Testis (tissue), 3 donors: ENCODE measurements around the gene GJA5. TPM values are rescaled to one million over a fixed set of nuclear protein-coding genes. Genes with fewer than 3 reads are reported as not detected.

Experiments used
- DNase-seq: peaks from one replicate; pipeline ENCODE4 v3.0.0-alpha.2; 2019
- H3K27ac ChIP-seq, 2 donors: fragments of 200-600 bp; sonication (generic); one replicate each; pipeline ENCODE4 v1.5.1; 2019
- H3K27me3 ChIP-seq: fragments of 200-600 bp; sonication (generic); one replicate; pipeline ENCODE4 v1.5.1; 2019
- H3K36me3 ChIP-seq: fragments of 200-600 bp; sonication (generic); one replicate; pipeline ENCODE4 v1.5.1; 2017; ENCODE audit warnings: low read depth; ENCODE audit errors: missing control alignments
- H3K4me1 ChIP-seq: fragments of 200-600 bp; sonication (generic); one replicate; pipeline ENCODE4 v1.5.1; 2019
- H3K4me3 ChIP-seq, 2 donors: fragments of 200-600 bp; sonication (generic); one replicate each; pipeline ENCODE4 v1.5.1; 2017 to 2019
- H3K9me3 ChIP-seq: fragments of 200-600 bp; sonication (generic); one replicate; pipeline ENCODE4 v1.5.1; 2017
- POLR2A ChIP-seq: fragments of 450-650 bp; IDR thresholded peaks from one replicate; pipeline ENCODE4 v1.6.1; 2017; ENCODE audit warnings: antibody characterized with exemption, mild to moderate bottlenecking, moderate library complexity
- WGBS, 2 donors: methylation state at CpG; one replicate each; pipeline ENCODE4 v1.1.5; 2018; 5-methylcytosine and 5-hydroxymethylcytosine counted together
- intact Hi-C: fragments of 100-400 bp; cut with DNase I; formaldehyde crosslinking; loops from one replicate; pipeline ENCODE4 v1.15.1; 2023; ENCODE audit warnings: low total_unique reads
- polyA plus RNA-seq: library from polyadenylated mRNA; stranded (reverse); fragments of 350-450 nt; fragmentation: Illumina TruSeq; extraction: RNeasy Lipid Tissue Mini Kit (QIAGEN cat#74804); gene quantifications from one replicate; pipeline ENCODE4 v1.2.3, GENCODE V29; 2014; ENCODE audit warnings: low read depth, low replicate concordance; ENCODE audit not compliant: insufficient read depth
- total RNA-seq, 2 donors: library from RNA; depleted of rRNA; stranded (reverse); fragments of >200 nt; gene quantifications; one replicate each; pipeline ENCODE4 v1.2.3, GENCODE V29; 2016
- TF ChIP-seq, protein P1 (sequence below), 3 experiments: fragments of 450-650 bp in 2 of 3; fragments of 200-600 bp in 1 of 3; sonication (generic) in 1 of 3; IDR thresholded peaks; one replicate each; pipeline ENCODE4 v1.5.1; 2016 to 2019; ENCODE audit warnings: antibody characterized with exemption in 3 of 3, mild to moderate bottlenecking in 2 of 3, moderate library complexity in 1 of 3

The GJA5 gene
- total and polyA plus RNA-seq, 3 donors from 2014 or later: 1.2 to 5.6 (median 2.2) TPM

DNA sequence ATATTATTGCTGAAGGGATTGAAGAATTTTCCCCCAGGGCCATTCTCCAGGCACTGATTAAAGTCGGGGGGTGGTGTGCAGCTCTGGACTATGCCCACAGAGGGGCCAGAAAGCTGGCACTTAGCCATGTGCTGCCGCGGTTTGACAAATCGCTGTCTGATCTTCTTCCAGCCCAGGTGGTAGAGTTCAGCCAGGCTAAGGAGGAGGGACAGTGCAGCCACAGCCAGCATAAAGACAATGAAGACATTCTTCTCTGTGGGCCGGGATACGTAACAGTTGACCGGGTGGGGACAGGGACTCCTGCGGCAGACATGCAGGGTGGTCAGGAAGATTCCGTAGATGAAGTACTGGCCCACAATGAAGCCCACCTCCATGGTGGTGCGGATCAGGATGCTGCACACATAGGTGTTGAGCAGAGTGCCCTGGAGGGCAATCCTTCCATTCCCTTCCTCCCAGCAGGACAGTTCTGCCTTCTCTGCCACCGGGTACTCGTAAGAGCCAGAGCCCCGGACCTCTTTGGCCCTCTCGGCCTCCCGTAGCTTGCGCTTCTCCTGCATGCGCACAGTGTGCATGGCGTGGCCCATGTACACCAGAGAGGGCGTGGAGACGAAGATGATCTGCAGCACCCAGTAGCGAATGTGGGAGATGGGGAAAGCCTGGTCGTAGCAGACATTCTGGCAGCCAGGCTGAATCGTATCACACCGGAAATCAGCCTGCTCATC lies 1.9 kb downstream of the GJA5 start:
- Histone ChIP-seq H3K27me3 (no peaks in the 10 kb centered on the region), H3K36me3 (no peaks in the 10 kb centered on the region), H3K4me3 (peak overlapping the region; percentile 33 to 46), H3K9me3 (no peaks in the 10 kb centered on the region), H3K27ac (no peak overlapping the region), H3K4me1 (no peaks in the 10 kb centered on the region)
- TF ChIP-seq, protein P1, sequence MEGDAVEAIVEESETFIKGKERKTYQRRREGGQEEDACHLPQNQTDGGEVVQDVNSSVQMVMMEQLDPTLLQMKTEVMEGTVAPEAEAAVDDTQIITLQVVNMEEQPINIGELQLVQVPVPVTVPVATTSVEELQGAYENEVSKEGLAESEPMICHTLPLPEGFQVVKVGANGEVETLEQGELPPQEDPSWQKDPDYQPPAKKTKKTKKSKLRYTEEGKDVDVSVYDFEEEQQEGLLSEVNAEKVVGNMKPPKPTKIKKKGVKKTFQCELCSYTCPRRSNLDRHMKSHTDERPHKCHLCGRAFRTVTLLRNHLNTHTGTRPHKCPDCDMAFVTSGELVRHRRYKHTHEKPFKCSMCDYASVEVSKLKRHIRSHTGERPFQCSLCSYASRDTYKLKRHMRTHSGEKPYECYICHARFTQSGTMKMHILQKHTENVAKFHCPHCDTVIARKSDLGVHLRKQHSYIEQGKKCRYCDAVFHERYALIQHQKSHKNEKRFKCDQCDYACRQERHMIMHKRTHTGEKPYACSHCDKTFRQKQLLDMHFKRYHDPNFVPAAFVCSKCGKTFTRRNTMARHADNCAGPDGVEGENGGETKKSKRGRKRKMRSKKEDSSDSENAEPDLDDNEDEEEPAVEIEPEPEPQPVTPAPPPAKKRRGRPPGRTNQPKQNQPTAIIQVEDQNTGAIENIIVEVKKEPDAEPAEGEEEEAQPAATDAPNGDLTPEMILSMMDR (IDR thresholded peaks at IDR 0.05): no peak
- TF ChIP-seq POLR2A: no peak
- intact Hi-C loops: no loop called here
- 62 to 74% methylated on average over 16 to 24 of the region's 24 CpGs for WGBS, 2 donors
- DNase-seq: peak; percentile 55

DNA sequence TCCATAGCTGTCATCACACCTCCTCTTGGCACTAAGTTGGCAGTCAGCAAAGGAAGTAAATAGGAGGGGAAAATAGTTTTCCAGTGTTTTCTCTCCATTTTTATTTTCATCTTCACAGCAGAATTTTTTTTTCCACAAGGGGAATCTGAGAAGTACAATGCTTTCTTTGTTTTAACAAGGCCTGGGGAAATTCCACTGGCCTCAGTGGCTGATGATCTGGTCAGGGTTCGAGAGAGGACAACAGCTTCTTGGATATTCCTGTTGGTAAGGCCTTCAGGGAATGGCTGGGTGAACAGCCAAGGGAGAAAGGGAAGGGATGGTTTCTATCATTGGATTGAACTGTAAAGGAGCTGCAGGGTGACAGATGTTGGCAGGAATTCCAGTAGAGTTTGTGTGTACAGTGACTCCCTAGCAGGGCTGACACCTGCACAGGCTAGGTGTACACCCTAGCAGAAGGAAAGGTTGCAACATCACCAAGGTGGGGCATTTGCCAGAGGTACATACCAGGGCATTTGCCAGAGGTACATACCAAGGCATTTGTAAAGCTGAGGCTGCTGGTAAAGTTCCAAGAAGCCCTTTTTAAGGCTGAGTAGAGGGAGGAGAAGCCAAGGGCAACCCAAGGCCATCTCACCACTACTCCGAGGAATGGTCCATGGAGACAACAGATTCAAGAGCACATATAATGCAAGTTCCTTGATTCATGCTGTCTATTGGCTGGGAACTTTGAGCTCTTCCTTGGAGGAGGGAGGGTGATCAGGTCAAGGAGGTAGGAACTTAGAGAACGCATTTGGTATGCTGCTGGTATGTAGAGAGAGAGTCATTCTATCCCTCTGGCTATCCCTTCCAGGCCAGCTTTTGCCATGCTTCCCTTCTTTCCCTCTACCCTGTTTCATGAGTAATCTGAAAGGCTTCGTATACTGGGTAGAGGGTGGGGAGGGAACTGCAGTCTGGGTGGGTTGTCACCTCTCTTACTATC lies 3.1 kb downstream of the GJA5 start:
- TF ChIP-seq POLR2A: no peak
- TF ChIP-seq, protein P1 (IDR thresholded peaks at IDR 0.05): no peak
- Histone ChIP-seq H3K27me3 (no peaks in the 10 kb centered on the region), H3K36me3 (no peaks in the 10 kb centered on the region), H3K4me3 (no peak overlapping the region), H3K27ac (no peak overlapping the region), H3K4me1 (no peaks in the 10 kb centered on the region), H3K9me3 (no peaks in the 10 kb centered on the region)
- WGBS, 2 donors: 40 to 52% methylated on average over 4 of the region's 4 CpGs
- intact Hi-C loops: no loop called here
- no peak for DNase-seq

DNA sequence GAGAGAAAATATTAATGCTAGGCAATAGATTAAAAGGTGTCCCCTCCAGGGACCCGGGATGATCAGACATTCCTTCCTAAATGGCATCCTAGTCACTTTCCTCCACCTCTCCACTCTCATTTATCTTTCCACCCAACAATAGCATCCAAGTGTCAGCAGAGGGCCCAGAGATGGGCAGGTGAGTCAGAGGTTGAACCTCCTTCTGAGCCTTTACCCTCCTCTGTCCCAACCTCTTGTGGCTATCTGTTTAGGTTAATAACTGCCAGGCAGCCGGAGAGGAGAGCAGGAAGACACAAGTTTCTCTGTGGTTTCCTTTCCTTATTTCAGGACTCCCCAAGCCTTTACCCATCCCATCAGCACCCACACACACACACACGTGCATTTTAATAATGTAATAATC lies 4.1 kb downstream of the GJA5 start:
- DNase-seq: no peak
- intact Hi-C loops: no loop called here
- H3K4me3 ChIP-seq: no peak overlapping the region
- H3K9me3 ChIP-seq: no peaks in the 10 kb centered on the region
- H3K4me1 ChIP-seq: no peaks in the 10 kb centered on the region
- no peaks in the 10 kb centered on the region for H3K36me3 ChIP-seq
- no peak overlapping the region for H3K27ac ChIP-seq
- WGBS, 2 donors: 79 to 90% methylated on average over 3 of the region's 3 CpGs
- TF ChIP-seq, protein P1 (IDR thresholded peaks at IDR 0.05): no peak
- no peak for TF ChIP-seq POLR2A
- H3K27me3 ChIP-seq: no peaks in the 10 kb centered on the region

DNA sequence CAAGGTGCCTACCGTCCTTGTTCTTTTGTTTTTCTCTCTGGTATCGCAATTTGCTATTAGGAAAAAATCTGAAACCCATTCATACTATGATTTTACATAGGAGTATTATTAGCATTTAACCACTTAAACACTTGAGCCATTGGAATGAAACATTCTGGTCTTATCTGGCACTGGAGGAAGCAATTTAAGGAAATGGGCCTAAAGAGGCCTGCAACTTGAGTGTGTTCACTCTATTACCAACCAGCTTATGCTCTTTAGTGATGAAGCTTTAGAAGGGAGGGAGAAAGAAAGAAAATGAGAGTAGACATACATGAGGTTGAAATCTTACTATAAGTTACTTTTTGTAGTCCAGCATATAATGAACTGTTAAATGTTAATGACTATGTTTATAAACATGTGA lies 5.7 kb downstream of the GJA5 start:
- no peak overlapping the region for H3K27ac ChIP-seq
- TF ChIP-seq POLR2A: no peak
- TF ChIP-seq, protein P1 (IDR thresholded peaks at IDR 0.05): no peak
- H3K36me3 ChIP-seq: no peaks in the 10 kb centered on the region
- no peaks in the 10 kb centered on the region for H3K9me3 ChIP-seq
- H3K4me3 ChIP-seq: no peak overlapping the region
- H3K27me3 ChIP-seq: no peaks in the 10 kb centered on the region
- WGBS, 2 donors: 83 to 91% methylated on average over 2 of the region's 2 CpGs
- intact Hi-C loops: no loop called here
- H3K4me1 ChIP-seq: no peaks in the 10 kb centered on the region
- DNase-seq: no peak
